Amniotic stem cell (primary cell): Measurements from ENCODE around the gene NR0B2.

Experiments
- DNase-seq: peaks from one replicate; lab custom pipeline; 2025; lab: John Stamatoyannopoulos, UW

Gene NR0B2

GRCh38 chr1:26936823-26937222, 23.0 kb upstream of the NR0B2 start:
- no peak for DNase-seq

DNA sequence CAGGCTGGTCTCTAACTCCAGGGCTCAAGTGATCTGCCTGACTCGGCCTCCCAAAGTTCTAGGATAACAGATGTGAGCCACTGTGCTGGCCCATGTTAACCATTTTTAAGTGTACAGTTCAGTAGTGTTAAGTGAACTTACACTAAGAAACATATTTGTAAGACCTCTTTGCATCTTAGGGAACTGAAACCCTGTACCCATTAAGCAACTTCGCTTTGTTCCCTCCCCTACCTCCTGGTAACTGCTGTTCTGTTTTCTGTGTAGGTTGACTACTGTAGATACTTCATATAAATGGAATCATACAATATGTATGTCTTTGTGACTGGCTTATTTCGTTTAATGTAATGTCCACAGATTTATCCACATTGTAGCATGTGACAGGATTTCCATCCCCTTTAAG, 18.8 kb upstream of the NR0B2 start:
- DNase-seq = no peak

DNA sequence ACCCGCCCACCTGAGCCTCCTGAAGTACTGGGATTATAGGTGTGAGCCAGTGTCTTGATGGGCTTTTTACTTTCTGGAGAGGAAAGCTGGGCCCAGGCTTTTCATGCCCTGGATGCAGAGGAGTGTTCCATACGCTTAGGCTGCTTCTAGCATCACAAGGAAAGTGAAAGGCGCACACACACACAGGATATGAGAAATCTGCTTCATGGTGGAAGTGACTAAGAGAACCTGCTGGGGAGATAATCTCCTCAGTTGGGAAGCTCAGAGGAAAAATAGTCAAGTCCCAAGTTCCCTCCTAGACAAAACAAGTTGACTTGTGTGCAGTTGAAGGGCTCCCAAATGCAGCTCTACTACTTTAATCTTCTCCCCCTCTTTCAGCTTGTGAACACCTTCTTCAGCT, 9.9 kb upstream of the NR0B2 start:
- DNase-seq = no peak

DNA sequence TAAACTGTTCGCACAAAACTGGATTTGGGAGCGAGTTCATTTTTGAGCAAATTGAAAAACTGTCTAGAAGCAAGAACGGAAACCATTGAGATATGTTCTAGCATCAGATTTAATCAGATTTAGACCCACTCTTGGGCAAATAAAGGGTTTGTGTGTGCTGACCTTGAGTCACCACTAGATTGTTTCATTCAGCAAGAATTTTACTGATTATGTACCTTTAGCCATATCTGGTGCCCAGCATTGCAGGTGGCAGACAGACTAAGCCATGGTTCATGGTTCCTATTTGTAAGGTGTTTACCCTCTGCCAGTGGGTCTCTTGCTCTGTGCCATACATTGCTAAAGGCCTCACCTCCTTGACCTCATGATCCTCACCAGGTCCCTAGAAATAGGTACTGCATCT, 9.1 kb upstream of the NR0B2 start:
- no peak for DNase-seq

DNA sequence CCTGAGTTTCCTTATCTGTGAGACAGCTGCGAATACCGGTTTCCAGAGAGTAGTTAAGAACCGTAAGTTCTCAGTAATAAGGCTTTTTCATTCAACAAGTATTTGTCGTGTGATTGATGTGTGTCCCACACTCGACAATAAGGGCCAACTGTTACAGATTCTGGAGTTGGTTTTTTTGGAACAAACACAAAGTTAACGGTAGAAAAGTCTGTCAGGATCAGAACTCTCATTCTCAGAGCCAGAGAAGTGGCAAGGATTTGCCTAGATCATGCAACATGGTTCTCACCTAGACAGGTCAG, 8.6 kb upstream of the NR0B2 start:
- DNase-seq = no peak

GRCh38 chr1:26921540-26922430, 8.0 kb upstream of the NR0B2 start, which contains the start of gene NUDC:
Gene NUDC, plus strand, starts transcription at chr1:26921743. Its CDS starts 106 bp downstream, at chr1:26921849.
- peak; percentile 92 for DNase-seq

GRCh38 chr1:26921126-26921539, 7.4 kb upstream of the NR0B2 start:
- DNase-seq = no peak

DNA sequence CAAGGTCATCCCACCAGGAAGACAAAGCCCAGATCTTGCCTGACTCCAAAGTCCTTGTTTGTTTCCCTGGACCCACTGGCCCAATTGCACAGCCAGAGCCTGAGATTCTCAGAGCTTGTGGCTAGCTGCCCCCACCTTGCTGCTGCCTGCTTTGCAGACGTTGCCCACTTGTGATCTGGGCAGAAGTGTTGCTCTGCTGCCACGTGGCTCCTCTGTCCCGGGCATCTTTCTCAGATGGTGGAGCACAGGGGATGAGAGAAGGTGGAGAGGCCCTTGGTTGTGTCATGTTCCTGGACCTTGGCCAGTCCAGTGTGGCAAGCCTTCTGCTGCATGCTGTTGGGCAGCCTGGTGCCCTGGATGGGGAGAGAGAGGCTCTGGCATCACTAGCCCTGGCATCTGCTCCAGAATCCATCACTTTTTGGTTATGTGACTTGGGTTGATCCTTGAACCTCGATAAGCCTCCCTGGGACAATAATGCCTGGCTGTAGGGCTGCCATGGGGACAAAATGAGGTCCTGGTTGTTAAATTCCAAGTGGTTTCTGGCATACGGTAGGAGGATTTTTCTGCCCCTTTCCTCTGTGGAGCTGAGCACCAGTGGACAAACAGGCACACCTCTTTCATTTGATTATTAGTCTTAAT, 1.5 kb upstream of the NR0B2 start:
- DNase-seq = no peak

DNA sequence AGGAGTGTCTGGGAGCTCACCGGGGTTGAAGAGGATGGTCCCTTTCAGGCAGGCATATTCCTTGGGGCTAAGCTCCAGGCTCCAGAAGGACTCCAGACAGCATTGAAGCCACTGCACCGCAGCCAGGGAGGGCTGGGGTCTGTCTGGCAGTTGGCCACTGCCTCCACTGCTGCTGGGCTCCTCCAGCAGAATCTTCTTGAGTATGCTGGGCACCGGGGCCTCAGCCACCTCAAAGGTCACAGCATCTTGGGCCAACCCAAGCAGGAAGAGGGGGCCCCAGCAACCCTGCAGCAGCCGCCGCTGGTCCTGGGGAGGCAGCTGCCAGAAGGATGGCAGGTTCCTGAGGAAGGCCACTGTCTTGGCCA, 404 bp downstream of the NR0B2 start:
- DNase-seq = no peak

DNA sequence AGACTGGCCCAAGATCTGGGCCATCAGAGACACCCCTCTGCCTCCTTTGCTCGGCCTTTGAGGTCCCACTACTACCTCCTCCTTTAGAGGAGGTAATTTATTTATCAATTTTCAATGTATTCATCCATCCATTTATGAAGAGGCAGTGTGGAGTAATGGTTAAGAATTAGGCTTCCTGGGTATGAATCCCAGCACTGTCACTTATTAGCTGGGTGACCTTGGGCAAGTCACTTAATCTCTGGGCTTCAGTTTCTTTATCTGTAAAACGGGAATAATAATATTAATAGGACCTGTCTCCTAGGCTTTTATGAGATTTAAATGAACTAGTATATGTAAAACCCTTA, 1.7 kb downstream of the NR0B2 start:
- DNase-seq = no peak

- DNase-seq = no peak
These were observed 2.2 kb downstream of the NR0B2 start for GRCh38 chr1:26911399-26912146.

DNA sequence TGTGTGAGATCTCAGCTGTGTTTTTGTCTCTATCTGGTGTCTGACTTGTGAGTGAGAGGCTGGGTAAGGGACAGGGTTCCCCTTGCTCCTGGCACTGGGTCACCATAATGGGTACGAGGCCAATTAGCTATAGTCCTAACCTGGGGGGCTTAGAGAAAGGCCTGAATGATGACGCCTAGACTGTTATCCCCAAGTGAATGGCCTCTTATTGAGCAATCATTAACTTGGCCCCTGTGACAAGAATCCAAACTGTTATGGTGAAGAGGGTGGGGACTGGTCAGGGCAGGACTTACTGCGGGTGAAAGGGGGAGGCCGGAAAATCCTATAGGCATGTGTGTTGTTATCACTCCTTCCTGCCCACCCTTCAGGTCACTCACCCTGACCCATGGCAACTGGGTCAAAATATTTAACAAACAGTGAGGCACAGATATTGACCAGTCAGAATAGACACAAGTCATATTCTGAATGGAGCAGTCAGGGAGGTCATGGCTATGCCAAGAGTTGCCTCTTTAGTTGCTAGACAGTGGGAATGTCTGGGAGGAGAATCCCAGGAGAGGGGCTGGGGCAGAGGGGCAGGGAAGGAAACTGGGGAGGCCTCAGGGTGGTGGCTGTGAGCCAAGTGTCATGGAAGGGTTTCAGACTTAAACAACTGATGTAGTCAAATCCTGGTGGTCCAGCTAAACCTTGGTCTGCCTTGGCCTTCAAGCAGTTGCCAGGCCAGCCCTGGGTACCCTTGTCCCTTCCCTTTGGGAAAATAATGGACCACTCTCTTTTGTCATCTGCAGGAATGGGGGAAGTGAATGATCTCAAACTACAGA, 3.2 kb downstream of the NR0B2 start:
- no peak for DNase-seq

DNA sequence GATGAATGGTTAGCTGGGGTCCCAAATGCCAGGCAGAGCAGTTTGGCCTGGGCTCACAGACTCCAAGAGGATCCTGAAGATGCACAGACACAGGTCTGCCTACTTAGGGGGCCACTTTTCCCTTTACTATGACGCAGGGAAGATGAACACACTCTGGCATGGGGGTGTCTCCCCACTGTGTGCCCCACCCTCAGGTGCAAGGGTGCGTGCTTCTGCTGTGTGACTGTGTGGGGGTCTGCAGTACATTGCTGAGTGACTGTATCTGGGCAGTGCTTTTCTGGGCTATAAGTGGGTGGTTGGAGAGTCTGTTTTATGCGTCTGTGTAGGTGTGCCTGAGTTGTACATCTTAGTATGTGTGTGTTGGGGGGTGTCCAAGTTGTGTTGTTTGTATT, 3.8 kb downstream of the NR0B2 start:
- DNase-seq = no peak

GRCh38 chr1:26907071-26907917, 6.5 kb downstream of the NR0B2 start:
- DNase-seq = peak; percentile 36

DNA sequence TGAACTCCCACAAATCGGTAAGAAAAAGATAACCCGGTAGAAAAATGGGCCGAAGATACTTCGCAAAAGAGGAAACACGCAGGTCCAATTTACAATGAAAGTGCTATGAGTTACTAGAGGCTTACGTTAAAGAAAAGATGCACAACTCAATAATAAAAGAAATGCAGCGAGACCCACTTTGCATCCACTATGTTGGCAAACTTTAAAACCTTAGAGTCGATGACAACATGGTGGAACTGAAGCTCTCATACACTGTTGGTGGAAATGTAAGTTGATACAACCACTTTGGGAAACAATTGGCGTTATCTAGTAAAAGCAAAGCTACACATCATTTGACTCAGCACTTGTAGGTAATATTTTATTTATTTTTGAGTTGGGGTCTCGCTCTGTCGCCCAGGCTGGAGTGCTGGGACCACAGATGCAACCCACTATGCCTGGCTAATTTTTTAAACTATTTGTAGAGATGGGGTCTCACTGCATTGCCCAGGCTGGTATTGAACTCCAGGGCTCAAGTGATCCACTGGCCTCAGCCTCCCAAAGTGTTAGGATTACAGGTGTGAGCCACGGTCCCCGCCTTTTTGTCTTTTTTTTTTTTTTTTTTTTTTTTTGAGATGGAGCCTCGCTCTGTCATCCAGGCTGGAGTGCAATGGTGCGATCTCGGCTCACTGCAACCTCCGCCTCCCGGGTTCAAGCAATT, 12.8 kb downstream of the NR0B2 start:
- DNase-seq = no peak

- peak; percentile 82 for DNase-seq
These were observed 13.6 kb downstream of the NR0B2 start, which contains the start of gene GPATCH3 for GRCh38 chr1:26900001-26900814. Gene GPATCH3, minus strand, starts transcription at chr1:26900467. Its CDS starts 25 bp downstream, at chr1:26900442.

- DNase-seq = no peak
These were observed 16.4 kb downstream of the NR0B2 start for GRCh38 chr1:26897351-26897750.

GRCh38 chr1:26894263-26894662, 19.5 kb downstream of the NR0B2 start:
- DNase-seq = no peak

DNA sequence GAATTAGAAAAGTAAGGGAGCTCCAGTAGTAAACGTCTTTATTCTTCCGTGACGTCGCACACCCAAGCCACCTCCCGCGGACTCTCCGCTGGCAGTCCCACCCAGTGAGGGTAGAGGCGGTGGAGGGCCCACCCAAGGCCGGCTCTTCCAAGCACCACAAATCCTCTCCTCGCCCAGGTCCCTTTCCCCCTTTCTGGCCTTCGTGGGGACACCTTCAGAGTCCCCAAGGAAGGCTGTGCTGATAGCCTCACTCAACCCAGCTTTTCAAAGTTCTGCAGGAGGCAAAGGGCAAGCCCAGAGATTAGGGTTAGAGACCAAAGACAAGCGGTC, 23.3 kb downstream of the NR0B2 start:
- DNase-seq = no peak
